ENCODE data around the gene LCE1D.

The LCE1D gene

GRCh38 chr1:152811671-152812070 is 15.2 kb downstream of the LCE1D start, which contains the start of gene LCE1B:
Gene LCE1B, plus strand, starts transcription at chr1:152811971. Its CDS starts 476 bp downstream, at chr1:152812447.
- Histone ChIP-seq H3F3A (ENCODE audit: insufficient read depth, low read length) (no peaks in the 10 kb centered on the region), H3K9ac (ENCODE audit: low read length) (no peak within 1 kb of the TSS), H3K4me3 (ENCODE audit: low read depth, low read length, poor library complexity, severe bottlenecking) (no peak within 1 kb of the TSS), H3K9me3 (ENCODE audit: low read length) (no peaks in the 10 kb centered on the region), H3K4me2 (ENCODE audit: low read length) (no peak within 1 kb of the TSS), H3K36me3 (ENCODE audit: insufficient read depth, low read length) (no peaks in the 10 kb centered on the region), H2AFZ (ENCODE audit: low read length) (no peak within 1 kb of the TSS), H3K79me2 (ENCODE audit: insufficient read depth, low read length) (no peaks in the 10 kb centered on the region), H3K9me2 (ENCODE audit: low read depth, low read length) (no peaks in the 10 kb centered on the region), H4K20me1 (ENCODE audit: insufficient read depth, low read length) (no peaks in the 10 kb centered on the region), H3K27ac (ENCODE audit: low read depth, low read length, poor library complexity, severe bottlenecking) (no peak within 1 kb of the TSS), H3K27me3 (ENCODE audit: insufficient read depth, low read length) (no peaks in the 10 kb centered on the region), H3K4me1 (ENCODE audit: insufficient read depth, low read length, severe bottlenecking) (no peaks in the 10 kb centered on the region)
- TF ChIP-seq, protein P1, sequence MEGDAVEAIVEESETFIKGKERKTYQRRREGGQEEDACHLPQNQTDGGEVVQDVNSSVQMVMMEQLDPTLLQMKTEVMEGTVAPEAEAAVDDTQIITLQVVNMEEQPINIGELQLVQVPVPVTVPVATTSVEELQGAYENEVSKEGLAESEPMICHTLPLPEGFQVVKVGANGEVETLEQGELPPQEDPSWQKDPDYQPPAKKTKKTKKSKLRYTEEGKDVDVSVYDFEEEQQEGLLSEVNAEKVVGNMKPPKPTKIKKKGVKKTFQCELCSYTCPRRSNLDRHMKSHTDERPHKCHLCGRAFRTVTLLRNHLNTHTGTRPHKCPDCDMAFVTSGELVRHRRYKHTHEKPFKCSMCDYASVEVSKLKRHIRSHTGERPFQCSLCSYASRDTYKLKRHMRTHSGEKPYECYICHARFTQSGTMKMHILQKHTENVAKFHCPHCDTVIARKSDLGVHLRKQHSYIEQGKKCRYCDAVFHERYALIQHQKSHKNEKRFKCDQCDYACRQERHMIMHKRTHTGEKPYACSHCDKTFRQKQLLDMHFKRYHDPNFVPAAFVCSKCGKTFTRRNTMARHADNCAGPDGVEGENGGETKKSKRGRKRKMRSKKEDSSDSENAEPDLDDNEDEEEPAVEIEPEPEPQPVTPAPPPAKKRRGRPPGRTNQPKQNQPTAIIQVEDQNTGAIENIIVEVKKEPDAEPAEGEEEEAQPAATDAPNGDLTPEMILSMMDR (IDR thresholded peaks at IDR 0.05; ENCODE audit: low read length) = no peak
- TF ChIP-seq EZH2 (IDR thresholded peaks at IDR 0.05; ENCODE audit: borderline replicate concordance, low read length) = no peak

DNA sequence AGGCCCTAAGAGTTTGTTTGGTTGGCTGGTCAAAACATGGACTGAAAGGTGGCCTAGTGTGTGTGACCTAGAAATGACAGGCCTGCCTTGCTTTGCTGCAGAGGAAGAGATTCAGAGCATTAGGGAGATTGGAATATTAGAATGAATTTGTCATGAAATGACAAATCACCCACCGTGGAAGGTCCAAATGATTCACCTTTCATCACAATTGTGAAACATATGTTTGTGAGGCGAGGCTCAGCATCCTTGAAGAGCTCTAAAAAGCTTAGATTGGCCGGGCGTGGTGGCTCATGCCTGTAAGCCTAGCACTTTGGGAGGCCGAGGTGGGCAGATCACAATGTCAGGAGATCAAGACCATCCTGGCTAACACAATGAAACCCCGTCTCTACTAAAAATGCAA is 20.8 kb downstream of the LCE1D start:
- Histone ChIP-seq H3K79me2 (ENCODE audit: insufficient read depth, low read length) (no peaks in the 10 kb centered on the region), H2AFZ (ENCODE audit: low read length) (no peak overlapping the region), H3F3A (ENCODE audit: insufficient read depth, low read length) (no peaks in the 10 kb centered on the region), H4K20me1 (ENCODE audit: insufficient read depth, low read length) (no peaks in the 10 kb centered on the region), H3K9ac (ENCODE audit: low read length) (no peak overlapping the region), H3K36me3 (ENCODE audit: insufficient read depth, low read length) (no peaks in the 10 kb centered on the region), H3K4me1 (ENCODE audit: insufficient read depth, low read length, severe bottlenecking) (no peaks in the 10 kb centered on the region), H3K9me3 (ENCODE audit: low read length) (no peaks in the 10 kb centered on the region), H3K4me2 (ENCODE audit: low read length) (no peak overlapping the region), H3K9me2 (ENCODE audit: low read depth, low read length) (no peaks in the 10 kb centered on the region), H3K27ac (ENCODE audit: low read depth, low read length, poor library complexity, severe bottlenecking) (no peak overlapping the region), H3K4me3 (ENCODE audit: low read depth, low read length, poor library complexity, severe bottlenecking) (no peak overlapping the region), H3K27me3 (ENCODE audit: insufficient read depth, low read length) (no peaks in the 10 kb centered on the region)
- TF ChIP-seq, protein P1 (IDR thresholded peaks at IDR 0.05; ENCODE audit: low read length) = no peak
- no peak for TF ChIP-seq EZH2 (IDR thresholded peaks at IDR 0.05; ENCODE audit: borderline replicate concordance, low read length)

DNA sequence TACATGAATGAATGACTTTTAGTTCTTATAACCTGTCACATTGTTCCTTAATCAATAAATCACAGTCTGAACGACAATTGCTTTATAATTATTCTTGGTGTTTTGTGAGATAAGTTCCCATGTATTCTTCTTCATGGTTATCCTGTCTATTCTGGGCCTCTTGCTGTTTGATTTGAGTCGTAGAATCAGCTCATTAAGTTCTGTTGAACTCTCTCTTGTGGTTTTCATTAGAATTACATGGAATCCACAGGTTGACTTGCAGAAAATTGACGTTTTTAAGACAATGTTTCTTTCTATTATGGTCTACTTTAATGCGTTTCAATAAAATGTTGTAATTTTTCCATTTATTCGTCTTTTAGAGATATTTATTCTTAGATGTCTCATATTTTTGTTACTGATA is 26.8 kb downstream of the LCE1D start:
- H3K9me2 ChIP-seq (ENCODE audit: low read depth, low read length) = no peaks in the 10 kb centered on the region
- TF ChIP-seq EZH2 (IDR thresholded peaks at IDR 0.05; ENCODE audit: borderline replicate concordance, low read length) = no peak
- TF ChIP-seq, protein P1 (IDR thresholded peaks at IDR 0.05; ENCODE audit: low read length) = no peak
- no peak overlapping the region for H3K27ac ChIP-seq (ENCODE audit: low read depth, low read length, poor library complexity, severe bottlenecking)
- H3K27me3 ChIP-seq (ENCODE audit: insufficient read depth, low read length) = no peaks in the 10 kb centered on the region
- no peak overlapping the region for H3K4me2 ChIP-seq (ENCODE audit: low read length)
- H3F3A ChIP-seq (ENCODE audit: insufficient read depth, low read length) = no peaks in the 10 kb centered on the region
- no peak overlapping the region for H2AFZ ChIP-seq (ENCODE audit: low read length)
- no peak overlapping the region for H3K4me3 ChIP-seq (ENCODE audit: low read depth, low read length, poor library complexity, severe bottlenecking)
- H3K79me2 ChIP-seq (ENCODE audit: insufficient read depth, low read length) = no peaks in the 10 kb centered on the region
- H3K36me3 ChIP-seq (ENCODE audit: insufficient read depth, low read length) = no peaks in the 10 kb centered on the region
- H3K9me3 ChIP-seq (ENCODE audit: low read length) = no peaks in the 10 kb centered on the region
- no peaks in the 10 kb centered on the region for H3K4me1 ChIP-seq (ENCODE audit: insufficient read depth, low read length, severe bottlenecking)
- H3K9ac ChIP-seq (ENCODE audit: low read length) = no peak overlapping the region
- no peaks in the 10 kb centered on the region for H4K20me1 ChIP-seq (ENCODE audit: insufficient read depth, low read length)

Measured in OCI-LY1 (cell line).